ENCODE measurements around the gene SMYD3.

Gene SMYD3

GRCh38 chr1:245915841-245916240, 591.2 kb downstream of the SMYD3 start:
- CTCF ChIA-PET = no interaction called here
- no peak for TF ChIP-seq HOXD13 (CRISPR knock-in tag; IDR thresholded peaks at IDR 0.05; ENCODE audit: borderline replicate concordance)
- TF ChIP-seq, protein P1, sequence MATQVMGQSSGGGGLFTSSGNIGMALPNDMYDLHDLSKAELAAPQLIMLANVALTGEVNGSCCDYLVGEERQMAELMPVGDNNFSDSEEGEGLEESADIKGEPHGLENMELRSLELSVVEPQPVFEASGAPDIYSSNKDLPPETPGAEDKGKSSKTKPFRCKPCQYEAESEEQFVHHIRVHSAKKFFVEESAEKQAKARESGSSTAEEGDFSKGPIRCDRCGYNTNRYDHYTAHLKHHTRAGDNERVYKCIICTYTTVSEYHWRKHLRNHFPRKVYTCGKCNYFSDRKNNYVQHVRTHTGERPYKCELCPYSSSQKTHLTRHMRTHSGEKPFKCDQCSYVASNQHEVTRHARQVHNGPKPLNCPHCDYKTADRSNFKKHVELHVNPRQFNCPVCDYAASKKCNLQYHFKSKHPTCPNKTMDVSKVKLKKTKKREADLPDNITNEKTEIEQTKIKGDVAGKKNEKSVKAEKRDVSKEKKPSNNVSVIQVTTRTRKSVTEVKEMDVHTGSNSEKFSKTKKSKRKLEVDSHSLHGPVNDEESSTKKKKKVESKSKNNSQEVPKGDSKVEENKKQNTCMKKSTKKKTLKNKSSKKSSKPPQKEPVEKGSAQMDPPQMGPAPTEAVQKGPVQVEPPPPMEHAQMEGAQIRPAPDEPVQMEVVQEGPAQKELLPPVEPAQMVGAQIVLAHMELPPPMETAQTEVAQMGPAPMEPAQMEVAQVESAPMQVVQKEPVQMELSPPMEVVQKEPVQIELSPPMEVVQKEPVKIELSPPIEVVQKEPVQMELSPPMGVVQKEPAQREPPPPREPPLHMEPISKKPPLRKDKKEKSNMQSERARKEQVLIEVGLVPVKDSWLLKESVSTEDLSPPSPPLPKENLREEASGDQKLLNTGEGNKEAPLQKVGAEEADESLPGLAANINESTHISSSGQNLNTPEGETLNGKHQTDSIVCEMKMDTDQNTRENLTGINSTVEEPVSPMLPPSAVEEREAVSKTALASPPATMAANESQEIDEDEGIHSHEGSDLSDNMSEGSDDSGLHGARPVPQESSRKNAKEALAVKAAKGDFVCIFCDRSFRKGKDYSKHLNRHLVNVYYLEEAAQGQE (tag by site-specific recombination; IDR thresholded peaks at IDR 0.05) = no peak
- TF ChIP-seq ZNF148 (tag by site-specific recombination; IDR thresholded peaks at IDR 0.05; ENCODE audit: borderline replicate concordance) = no peak
- no peak for TF ChIP-seq SP7 (tag by site-specific recombination; IDR thresholded peaks at IDR 0.05)
- TF ChIP-seq, protein P2, sequence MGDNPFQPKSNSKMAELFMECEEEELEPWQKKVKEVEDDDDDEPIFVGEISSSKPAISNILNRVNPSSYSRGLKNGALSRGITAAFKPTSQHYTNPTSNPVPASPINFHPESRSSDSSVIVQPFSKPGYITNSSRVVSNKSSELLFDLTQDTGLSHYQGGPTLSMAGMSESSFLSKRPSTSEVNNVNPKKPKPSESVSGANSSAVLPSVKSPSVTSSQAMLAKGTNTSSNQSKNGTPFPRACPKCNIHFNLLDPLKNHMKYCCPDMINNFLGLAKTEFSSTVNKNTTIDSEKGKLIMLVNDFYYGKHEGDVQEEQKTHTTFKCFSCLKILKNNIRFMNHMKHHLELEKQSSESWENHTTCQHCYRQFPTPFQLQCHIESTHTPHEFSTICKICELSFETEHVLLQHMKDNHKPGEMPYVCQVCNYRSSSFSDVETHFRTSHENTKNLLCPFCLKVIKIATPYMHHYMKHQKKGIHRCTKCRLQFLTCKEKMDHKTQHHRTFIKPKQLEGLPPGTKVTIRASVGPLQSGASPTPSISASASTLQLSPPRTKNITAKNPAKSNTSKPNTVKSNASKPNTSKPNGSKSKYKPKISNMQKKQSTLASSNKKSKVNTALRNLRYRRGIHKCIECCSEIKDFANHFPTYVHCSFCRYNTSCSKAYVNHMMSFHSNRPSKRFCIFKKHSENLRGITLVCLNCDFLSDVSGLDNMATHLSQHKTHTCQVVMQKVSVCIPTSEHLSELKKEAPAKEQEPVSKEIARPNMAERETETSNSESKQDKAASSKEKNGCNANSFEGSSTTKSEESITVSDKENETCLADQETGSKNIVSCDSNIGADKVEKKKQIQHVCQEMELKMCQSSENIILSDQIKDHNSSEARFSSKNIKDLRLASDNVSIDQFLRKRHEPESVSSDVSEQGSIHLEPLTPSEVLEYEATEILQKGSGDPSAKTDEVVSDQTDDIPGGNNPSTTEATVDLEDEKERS (tag by site-specific recombination; IDR thresholded peaks at IDR 0.05) = no peak
- no peak for TF ChIP-seq ZNF529 (tag by site-specific recombination; IDR thresholded peaks at IDR 0.05; ENCODE audit: insufficient replicate concordance)
- no peak for TF ChIP-seq KLF9 (tag by site-specific recombination; IDR thresholded peaks at IDR 0.05; ENCODE audit: low read depth)
- no peak for TF ChIP-seq ZNF48 (tag by site-specific recombination; IDR thresholded peaks at IDR 0.05)
- TF ChIP-seq GLIS2 (tag by site-specific recombination; IDR thresholded peaks at IDR 0.05) = no peak
- no peak for TF ChIP-seq ZBTB10 (tag by site-specific recombination; IDR thresholded peaks at IDR 0.05)
- TF ChIP-seq, protein P3, sequence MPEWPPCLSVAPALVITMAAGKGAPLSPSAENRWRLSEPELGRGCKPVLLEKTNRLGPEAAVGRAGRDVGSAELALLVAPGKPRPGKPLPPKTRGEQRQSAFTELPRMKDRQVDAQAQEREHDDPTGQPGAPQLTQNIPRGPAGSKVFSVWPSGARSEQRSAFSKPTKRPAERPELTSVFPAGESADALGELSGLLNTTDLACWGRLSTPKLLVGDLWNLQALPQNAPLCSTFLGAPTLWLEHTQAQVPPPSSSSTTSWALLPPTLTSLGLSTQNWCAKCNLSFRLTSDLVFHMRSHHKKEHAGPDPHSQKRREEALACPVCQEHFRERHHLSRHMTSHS (tag by site-specific recombination; IDR thresholded peaks at IDR 0.05) = no peak
- no peak for TF ChIP-seq ZNF433 (tag by site-specific recombination; IDR thresholded peaks at IDR 0.05; ENCODE audit: low read depth)
- no peak for TF ChIP-seq ZBTB11 (tag by site-specific recombination; conservative IDR thresholded peaks at IDR 0.05; ENCODE audit: low read depth)
- TF ChIP-seq, protein P4, sequence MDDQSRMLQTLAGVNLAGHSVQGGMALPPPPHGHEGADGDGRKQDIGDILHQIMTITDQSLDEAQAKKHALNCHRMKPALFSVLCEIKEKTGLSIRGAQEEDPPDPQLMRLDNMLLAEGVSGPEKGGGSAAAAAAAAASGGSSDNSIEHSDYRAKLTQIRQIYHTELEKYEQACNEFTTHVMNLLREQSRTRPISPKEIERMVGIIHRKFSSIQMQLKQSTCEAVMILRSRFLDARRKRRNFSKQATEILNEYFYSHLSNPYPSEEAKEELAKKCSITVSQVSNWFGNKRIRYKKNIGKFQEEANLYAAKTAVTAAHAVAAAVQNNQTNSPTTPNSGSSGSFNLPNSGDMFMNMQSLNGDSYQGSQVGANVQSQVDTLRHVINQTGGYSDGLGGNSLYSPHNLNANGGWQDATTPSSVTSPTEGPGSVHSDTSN (CRISPR knock-in tag; IDR thresholded peaks at IDR 0.05) = no peak
- TF ChIP-seq KLF7 (tag by site-specific recombination; IDR thresholded peaks at IDR 0.05; ENCODE audit: borderline replicate concordance) = no peak
- no peak for TF ChIP-seq ZNF280C (tag by site-specific recombination; IDR thresholded peaks at IDR 0.05)
- TF ChIP-seq ZNF404 (tag by site-specific recombination; IDR thresholded peaks at IDR 0.05) = no peak

More at GRCh38 chr1:245915841-245916240, 591.2 kb downstream of the SMYD3 start:
- Histone ChIP-seq H3K27ac (ENCODE audit: extremely low read depth, low read depth, low read length) (no peak overlapping the region), H3K4me1 (ENCODE audit: control insufficient read depth, insufficient read depth, low read length) (no peaks in the 10 kb centered on the region), H3K4me3 (ENCODE audit: low read depth, low read length) (no peak overlapping the region), H3K36me3 (ENCODE audit: control insufficient read depth in 2 of 2, insufficient read depth in 1 of 2, low read length in 2 of 2) (no peaks in the 10 kb centered on the region), H3K9me3 (ENCODE audit: control insufficient read depth, insufficient read depth, low read depth, low read length) (no peaks in the 10 kb centered on the region)
- POLR2A ChIA-PET = no interaction called here
